ENCODE measurements around the gene KCNA2. TPM values are rescaled to one million over a fixed set of nuclear protein-coding genes. Genes with fewer than 3 reads are reported as not detected.

KCNA2 gene
- total and polyA plus RNA-seq, 2 of the 13 experiments (the other 11 are each of a cell fraction or from before 2014, with no cell fraction given): not detected

- BruUV-seq (replicated peaks): no TSS peak
- WGBS (ENCODE audit: low lambda C conversion rate): 2% methylated on average over 6 of the region's 7 CpGs
- H3K9ac ChIP-seq (ENCODE audit: insufficient read depth, low read depth, low read length): no peak overlapping the region
- no peak overlapping the region for H3K27ac ChIP-seq (ENCODE audit: extremely low read length, insufficient read depth, low read length)
- DNase-seq (ENCODE audit: low spot score): no peak
- no peak overlapping the region for H3K4me3 ChIP-seq (replicated peaks in 1 of 3; ENCODE audit: insufficient read depth in 1 of 3, low read depth in 2 of 3, low read length in 3 of 3)
- H2AFZ ChIP-seq (ENCODE audit: low read length): no peak overlapping the region
- no peaks in the 10 kb centered on the region; a peak in 1 of 5 replicates for H3K27me3 ChIP-seq (ENCODE audit: control insufficient read depth in 1 of 2, insufficient read depth in 2 of 2, low read length in 2 of 2)
- H3K9me3 ChIP-seq (ENCODE audit: low read length): no peaks in the 10 kb centered on the region
- H3K79me2 ChIP-seq (ENCODE audit: insufficient read depth, low read length): no peaks in the 10 kb centered on the region
- no peak for FAIRE-seq
- ATAC-seq: no peak
- no peak overlapping the region for H3K4me2 ChIP-seq (ENCODE audit: low read depth, low read length)
- H3K36me3 ChIP-seq (replicated peaks in 1 of 2; ENCODE audit: control insufficient read depth in 1 of 2, insufficient read depth in 2 of 2, low read length in 2 of 2): no peaks in the 10 kb centered on the region
- POLR2A ChIA-PET: no interaction called here
- intact Hi-C loops (cut with micrococcal nuclease; ENCODE audit: unreplicated experiment): no loop called here
- no peaks in the 10 kb centered on the region for H3K4me1 ChIP-seq (ENCODE audit: insufficient read depth, low read length)
- H4K20me1 ChIP-seq (ENCODE audit: insufficient read depth, low read length): no peaks in the 10 kb centered on the region
- TF ChIP-seq ELF3 (CRISPR knock-in tag; IDR thresholded peaks at IDR 0.05): no peak
- TF ChIP-seq MTA3 (CRISPR knock-in tag; IDR thresholded peaks at IDR 0.05): no peak
- no peak for TF ChIP-seq ZNF605 (CRISPR knock-in tag; IDR thresholded peaks at IDR 0.05)
- TF ChIP-seq ESRRA (CRISPR knock-in tag; IDR thresholded peaks at IDR 0.05; ENCODE audit: low read depth): no peak
- TF ChIP-seq ZNF619 (CRISPR knock-in tag; IDR thresholded peaks at IDR 0.05): no peak
- TF ChIP-seq POGK (CRISPR knock-in tag; conservative IDR thresholded peaks at IDR 0.05): no peak
- no peak for TF ChIP-seq ZNF225 (CRISPR knock-in tag; IDR thresholded peaks at IDR 0.05)
- TF ChIP-seq, protein P1, sequence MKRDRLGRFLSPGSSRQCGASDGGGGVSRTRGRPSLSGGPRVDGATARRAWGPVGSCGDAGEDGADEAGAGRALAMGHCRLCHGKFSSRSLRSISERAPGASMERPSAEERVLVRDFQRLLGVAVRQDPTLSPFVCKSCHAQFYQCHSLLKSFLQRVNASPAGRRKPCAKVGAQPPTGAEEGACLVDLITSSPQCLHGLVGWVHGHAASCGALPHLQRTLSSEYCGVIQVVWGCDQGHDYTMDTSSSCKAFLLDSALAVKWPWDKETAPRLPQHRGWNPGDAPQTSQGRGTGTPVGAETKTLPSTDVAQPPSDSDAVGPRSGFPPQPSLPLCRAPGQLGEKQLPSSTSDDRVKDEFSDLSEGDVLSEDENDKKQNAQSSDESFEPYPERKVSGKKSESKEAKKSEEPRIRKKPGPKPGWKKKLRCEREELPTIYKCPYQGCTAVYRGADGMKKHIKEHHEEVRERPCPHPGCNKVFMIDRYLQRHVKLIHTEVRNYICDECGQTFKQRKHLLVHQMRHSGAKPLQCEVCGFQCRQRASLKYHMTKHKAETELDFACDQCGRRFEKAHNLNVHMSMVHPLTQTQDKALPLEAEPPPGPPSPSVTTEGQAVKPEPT (CRISPR knock-in tag; IDR thresholded peaks at IDR 0.05; ENCODE audit: low read depth): no peak
- no peak for TF ChIP-seq HNF4G (IDR thresholded peaks at IDR 0.05; ENCODE audit: borderline replicate concordance, low read depth, low read length)
- no peak for TF ChIP-seq HNF4G (CRISPR knock-in tag; IDR thresholded peaks at IDR 0.05; ENCODE audit: borderline replicate concordance, low read depth)
- no peak for TF ChIP-seq ZNF547 (CRISPR knock-in tag; IDR thresholded peaks at IDR 0.05)
- TF ChIP-seq ZNF782 (CRISPR knock-in tag; IDR thresholded peaks at IDR 0.05; ENCODE audit: borderline replicate concordance): no peak
- TF ChIP-seq BRF2 (CRISPR knock-in tag; IDR thresholded peaks at IDR 0.05): no peak
- TF ChIP-seq PRMT3 (CRISPR knock-in tag; IDR thresholded peaks at IDR 0.05; ENCODE audit: borderline replicate concordance, low read depth): no peak
- TF ChIP-seq THAP8 (CRISPR knock-in tag; IDR thresholded peaks at IDR 0.05; ENCODE audit: borderline replicate concordance): no peak
- CTCF ChIA-PET (ENCODE audit: low intra/inter-chr PET ratio, low total read pairs): no interaction called here
- in situ Hi-C loops (cut with HindIII; ENCODE audit: extremely low pct_ligation_motif_present, low pct_unique_long_range_greater_than_20kb): loop anchor here (5.0 kb wide), 1 partner anchor 133 kb away; no protein-coding TSS in a partner anchor
These were observed 28.5 kb upstream of the KCNA2 start for GRCh38 chr1:110634455-110635311.
